Measurements from ENCODE around the gene ADAT1. TPM values are rescaled to one million over a fixed set of nuclear protein-coding genes. Genes with fewer than 3 reads are reported as not detected.

ADAT1 gene
- total and polyA plus RNA-seq, 2 of the 13 experiments (the other 11 are each of a cell fraction or from before 2014, with no cell fraction given), result 18.4 to 40.8 TPM

- Histone ChIP-seq H3K9ac (ENCODE audit: insufficient read depth, low read depth, low read length) (peak within 1 kb of the TSS; percentile 83), H3K27ac (ENCODE audit: extremely low read length, insufficient read depth, low read length) (peak within 1 kb of the TSS; percentile 34), H4K20me1 (ENCODE audit: insufficient read depth, low read length) (peaks cover 13% of the 10 kb centered on the region; the same call in 1 of the 2 replicates), H3K79me2 (ENCODE audit: insufficient read depth, low read length) (peaks cover 13% of the 10 kb centered on the region), H3K4me3 (replicated peaks in 1 of 3; ENCODE audit: insufficient read depth in 1 of 3, low read depth in 2 of 3, low read length in 3 of 3) (peak within 1 kb of the TSS; percentile 87 to 96 (median 88)), H3K27me3 (ENCODE audit: control insufficient read depth in 1 of 2, insufficient read depth in 2 of 2, low read length in 2 of 2) (peaks cover 0 to 4% of the 10 kb centered on the region in 2 experiments; a peak in 2 of 5 replicates), H3K4me2 (ENCODE audit: low read depth, low read length) (peak within 1 kb of the TSS; percentile 99), H3K4me1 (ENCODE audit: insufficient read depth, low read length) (peaks cover 28% of the 10 kb centered on the region), H3K36me3 (replicated peaks in 1 of 2; ENCODE audit: control insufficient read depth in 1 of 2, insufficient read depth in 2 of 2, low read length in 2 of 2) (peaks cover 10 to 32% of the 10 kb centered on the region in 2 experiments), H2AFZ (ENCODE audit: low read length) (peak within 1 kb of the TSS; percentile 85), H3K9me3 (ENCODE audit: low read length) (no peaks in the 10 kb centered on the region)
- DNase-seq (ENCODE audit: low spot score), result peak; percentile 70
- no peak for FAIRE-seq
- BruUV-seq (replicated peaks), result no TSS peak
- ChIA-PET POLR2A (interaction anchor here (0.7 to 3.2 kb wide), 5 partner anchors 11 to 81 kb away, joined by 3 to 27 read pairs (median 16); partner anchors contain the start of genes ADAT1, CHST5, KARS1 and TERF2IP), CTCF (ENCODE audit: low intra/inter-chr PET ratio, low total read pairs) (no interaction called here)
- in situ Hi-C loops (cut with HindIII; ENCODE audit: extremely low pct_ligation_motif_present, low pct_unique_long_range_greater_than_20kb) (no loop called here), intact Hi-C loops (cut with micrococcal nuclease; ENCODE audit: unreplicated experiment) (loop anchor here (5.0 kb wide), 2 partner anchors 49 to 81 kb away; partner anchors contain the start of genes KARS1 and TERF2IP)
- under 1% methylated on average over 28 of the region's 69 CpGs for whole genome bisulfite sequencing (ENCODE audit: low lambda C conversion rate)
- peak; percentile 86 for ATAC-seq
- TF ChIP-seq IRX3 (CRISPR knock-in tag; IDR thresholded peaks at IDR 0.05; ENCODE audit: borderline replicate concordance, low read depth) (no peak), ZNF367 (CRISPR knock-in tag; IDR thresholded peaks at IDR 0.05; ENCODE audit: borderline replicate concordance) (0 out of 2 replicates have a peak, but pooled peaks have one; percentile 81), ESRRA (CRISPR knock-in tag; IDR thresholded peaks at IDR 0.05; ENCODE audit: low read depth) (peak; percentile 36; the same call in 1 of the 2 replicates), ZNF577 (CRISPR knock-in tag; IDR thresholded peaks at IDR 0.05; ENCODE audit: borderline replicate concordance, low read depth) (peak; percentile 69; the same call in 1 of the 2 replicates), HNRNPLL (IDR thresholded peaks at IDR 0.05; ENCODE audit: low read depth, low read length, poor library complexity, severe bottlenecking) (peak; percentile 68), ARNTL (CRISPR knock-in tag; IDR thresholded peaks at IDR 0.05) (peak; percentile 70; the same call in 1 of the 2 replicates), LCORL (IDR thresholded peaks at IDR 0.05) (0 out of 2 replicates have a peak, but pooled peaks have one; percentile 2), LCORL (CRISPR knock-in tag; IDR thresholded peaks at IDR 0.05) (peak; percentile 53; the same call in 1 of the 2 replicates), ZNF3 (CRISPR knock-in tag; IDR thresholded peaks at IDR 0.05) (no peak), ZMYM3 (CRISPR knock-in tag; IDR thresholded peaks at IDR 0.05) (no peak), FOXM1 (CRISPR knock-in tag; IDR thresholded peaks at IDR 0.05) (no peak; the same call in 1 of the 2 replicates), ZKSCAN5 (CRISPR knock-in tag; IDR thresholded peaks at IDR 0.05) (no peak), CEBPB (IDR thresholded peaks at IDR 0.05; ENCODE audit: borderline replicate concordance, low read depth, low read length) (no peak)
- TF ChIP-seq, protein P1, sequence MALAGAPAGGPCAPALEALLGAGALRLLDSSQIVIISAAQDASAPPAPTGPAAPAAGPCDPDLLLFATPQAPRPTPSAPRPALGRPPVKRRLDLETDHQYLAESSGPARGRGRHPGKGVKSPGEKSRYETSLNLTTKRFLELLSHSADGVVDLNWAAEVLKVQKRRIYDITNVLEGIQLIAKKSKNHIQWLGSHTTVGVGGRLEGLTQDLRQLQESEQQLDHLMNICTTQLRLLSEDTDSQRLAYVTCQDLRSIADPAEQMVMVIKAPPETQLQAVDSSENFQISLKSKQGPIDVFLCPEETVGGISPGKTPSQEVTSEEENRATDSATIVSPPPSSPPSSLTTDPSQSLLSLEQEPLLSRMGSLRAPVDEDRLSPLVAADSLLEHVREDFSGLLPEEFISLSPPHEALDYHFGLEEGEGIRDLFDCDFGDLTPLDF (CRISPR knock-in tag; IDR thresholded peaks at IDR 0.05), result peak; percentile 84
- TF ChIP-seq, protein P2, sequence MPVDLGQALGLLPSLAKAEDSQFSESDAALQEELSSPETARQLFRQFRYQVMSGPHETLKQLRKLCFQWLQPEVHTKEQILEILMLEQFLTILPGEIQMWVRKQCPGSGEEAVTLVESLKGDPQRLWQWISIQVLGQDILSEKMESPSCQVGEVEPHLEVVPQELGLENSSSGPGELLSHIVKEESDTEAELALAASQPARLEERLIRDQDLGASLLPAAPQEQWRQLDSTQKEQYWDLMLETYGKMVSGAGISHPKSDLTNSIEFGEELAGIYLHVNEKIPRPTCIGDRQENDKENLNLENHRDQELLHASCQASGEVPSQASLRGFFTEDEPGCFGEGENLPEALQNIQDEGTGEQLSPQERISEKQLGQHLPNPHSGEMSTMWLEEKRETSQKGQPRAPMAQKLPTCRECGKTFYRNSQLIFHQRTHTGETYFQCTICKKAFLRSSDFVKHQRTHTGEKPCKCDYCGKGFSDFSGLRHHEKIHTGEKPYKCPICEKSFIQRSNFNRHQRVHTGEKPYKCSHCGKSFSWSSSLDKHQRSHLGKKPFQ (CRISPR knock-in tag; IDR thresholded peaks at IDR 0.05; ENCODE audit: insufficient replicate concordance), result peak; percentile 38
- TF ChIP-seq, protein P3, sequence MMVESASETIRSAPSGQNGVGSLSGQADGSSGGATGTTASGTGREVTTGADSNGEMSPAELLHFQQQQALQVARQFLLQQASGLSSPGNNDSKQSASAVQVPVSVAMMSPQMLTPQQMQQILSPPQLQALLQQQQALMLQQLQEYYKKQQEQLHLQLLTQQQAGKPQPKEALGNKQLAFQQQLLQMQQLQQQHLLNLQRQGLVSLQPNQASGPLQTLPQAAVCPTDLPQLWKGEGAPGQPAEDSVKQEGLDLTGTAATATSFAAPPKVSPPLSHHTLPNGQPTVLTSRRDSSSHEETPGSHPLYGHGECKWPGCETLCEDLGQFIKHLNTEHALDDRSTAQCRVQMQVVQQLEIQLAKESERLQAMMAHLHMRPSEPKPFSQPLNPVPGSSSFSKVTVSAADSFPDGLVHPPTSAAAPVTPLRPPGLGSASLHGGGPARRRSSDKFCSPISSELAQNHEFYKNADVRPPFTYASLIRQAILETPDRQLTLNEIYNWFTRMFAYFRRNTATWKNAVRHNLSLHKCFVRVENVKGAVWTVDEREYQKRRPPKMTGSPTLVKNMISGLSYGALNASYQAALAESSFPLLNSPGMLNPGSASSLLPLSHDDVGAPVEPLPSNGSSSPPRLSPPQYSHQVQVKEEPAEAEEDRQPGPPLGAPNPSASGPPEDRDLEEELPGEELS (CRISPR knock-in tag; IDR thresholded peaks at IDR 0.05), result peak; percentile 50
- TF ChIP-seq, protein P4, sequence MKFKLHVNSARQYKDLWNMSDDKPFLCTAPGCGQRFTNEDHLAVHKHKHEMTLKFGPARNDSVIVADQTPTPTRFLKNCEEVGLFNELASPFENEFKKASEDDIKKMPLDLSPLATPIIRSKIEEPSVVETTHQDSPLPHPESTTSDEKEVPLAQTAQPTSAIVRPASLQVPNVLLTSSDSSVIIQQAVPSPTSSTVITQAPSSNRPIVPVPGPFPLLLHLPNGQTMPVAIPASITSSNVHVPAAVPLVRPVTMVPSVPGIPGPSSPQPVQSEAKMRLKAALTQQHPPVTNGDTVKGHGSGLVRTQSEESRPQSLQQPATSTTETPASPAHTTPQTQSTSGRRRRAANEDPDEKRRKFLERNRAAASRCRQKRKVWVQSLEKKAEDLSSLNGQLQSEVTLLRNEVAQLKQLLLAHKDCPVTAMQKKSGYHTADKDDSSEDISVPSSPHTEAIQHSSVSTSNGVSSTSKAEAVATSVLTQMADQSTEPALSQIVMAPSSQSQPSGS (CRISPR knock-in tag; IDR thresholded peaks at IDR 0.05), result 0 out of 2 replicates have a peak, but pooled peaks have one; percentile 26
Measured at GRCh38 chr16:75566040-75566757, 56.9 kb downstream of the ADAT1 start, which contains the start of gene GABARAPL2. Gene GABARAPL2, plus strand, starts transcription at chr16:75566379. Its CDS starts 108 bp downstream, at chr16:75566487.
